ENCODE data around the gene ZNF212.
A peak's percentile ranks its signal among the peaks of the same experiment; 100 is the strongest.
"Not testable (repeated sequence)": the region's sequence is repeated elsewhere in the genome, so short reads cannot be mapped to it uniquely, and the experiment has no call there.

The ZNF212 gene

DNA sequence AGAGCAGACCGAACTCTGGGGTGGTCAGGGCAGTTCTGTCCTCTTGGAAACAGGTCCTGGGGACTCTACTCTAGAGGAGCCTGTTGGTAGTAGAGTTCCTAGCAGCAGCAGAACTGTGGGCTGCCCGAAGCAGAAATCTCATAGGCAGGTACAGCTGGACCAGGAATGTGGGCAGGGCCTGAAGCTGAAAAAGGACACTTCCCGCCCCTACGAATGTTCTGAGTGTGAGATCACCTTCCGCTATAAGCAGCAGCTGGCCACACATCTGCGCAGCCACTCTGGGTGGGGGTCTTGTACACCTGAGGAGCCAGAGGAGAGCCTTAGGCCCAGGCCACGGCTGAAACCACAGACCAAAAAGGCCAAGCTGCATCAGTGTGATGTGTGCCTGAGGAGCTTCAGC is 14.2 kb downstream of the ZNF212 start:
- no peak for DNase-seq (ENCODE audit: low read depth)

DNA sequence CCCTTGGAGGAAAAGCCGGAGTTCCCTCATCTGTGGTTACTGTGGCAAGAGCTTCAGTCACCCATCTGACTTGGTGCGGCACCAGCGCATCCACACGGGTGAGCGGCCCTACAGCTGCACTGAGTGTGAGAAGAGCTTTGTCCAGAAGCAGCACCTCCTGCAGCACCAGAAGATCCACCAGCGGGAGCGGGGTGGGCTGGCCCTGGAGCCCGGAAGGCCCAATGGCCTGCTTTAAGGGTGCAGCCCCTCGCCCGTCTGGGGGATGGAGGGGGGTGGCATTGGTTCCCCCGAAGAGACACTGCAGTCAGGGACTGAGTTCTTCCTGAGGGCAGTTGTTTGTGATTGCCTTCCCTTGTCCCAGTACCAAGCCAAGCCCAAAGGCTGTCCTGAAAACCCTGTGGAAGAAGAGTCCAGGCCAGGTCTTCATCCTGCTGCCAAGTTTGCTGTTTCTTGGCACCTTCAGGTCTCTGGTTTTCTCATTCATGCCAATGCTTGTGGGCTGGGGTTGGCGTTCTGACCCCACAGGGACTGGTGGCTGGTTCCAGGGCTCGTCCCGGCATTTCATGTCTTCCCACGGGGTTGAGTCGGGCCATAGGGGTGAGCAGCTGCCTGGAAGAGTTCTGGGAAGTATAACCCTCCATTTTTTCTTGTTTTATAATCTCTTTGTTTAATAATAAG is 14.9 kb downstream of the ZNF212 start:
- no peak for DNase-seq (ENCODE audit: low read depth)

DNA sequence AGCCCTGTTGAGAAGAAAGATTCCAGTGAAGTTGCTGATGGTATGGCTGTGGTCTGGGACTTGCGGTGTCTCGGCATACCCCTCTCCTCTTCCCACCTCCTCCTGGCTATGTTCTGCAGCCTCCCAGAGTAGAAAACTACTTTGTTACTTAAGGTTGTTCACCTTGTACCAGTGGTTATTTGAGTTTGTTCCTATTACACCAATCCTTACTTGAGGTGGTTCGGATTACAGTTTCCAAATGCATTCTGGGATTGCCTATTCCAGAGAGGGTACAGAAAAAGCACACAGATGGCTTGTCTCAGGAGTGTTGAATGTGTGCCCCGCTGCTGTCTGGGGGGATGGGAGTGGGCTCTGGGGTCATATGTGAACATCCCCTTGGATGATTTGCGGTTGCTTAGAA is 15.7 kb downstream of the ZNF212 start:
- no peak for DNase-seq (ENCODE audit: low read depth)

DNA sequence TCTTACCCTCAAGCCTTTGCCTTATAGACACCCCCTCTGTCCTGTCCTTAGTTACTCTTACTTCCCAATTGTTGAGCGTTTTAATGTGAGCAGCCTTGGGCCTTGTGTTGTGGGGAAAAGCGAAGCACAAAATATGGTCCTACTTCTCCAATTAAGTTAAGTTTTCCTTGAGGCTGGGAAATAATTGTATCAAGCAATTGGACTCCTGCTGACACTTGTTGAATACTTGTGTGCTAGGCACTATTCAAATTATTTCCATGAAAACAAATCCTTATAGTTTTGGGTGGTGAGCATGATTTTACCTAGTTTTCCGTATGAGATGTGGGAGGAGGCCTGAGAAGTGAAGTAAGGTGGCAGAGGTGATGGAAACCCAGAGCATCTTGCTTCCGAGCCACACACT is 17.1 kb downstream of the ZNF212 start:
- DNase-seq (ENCODE audit: low read depth) = no peak

DNA sequence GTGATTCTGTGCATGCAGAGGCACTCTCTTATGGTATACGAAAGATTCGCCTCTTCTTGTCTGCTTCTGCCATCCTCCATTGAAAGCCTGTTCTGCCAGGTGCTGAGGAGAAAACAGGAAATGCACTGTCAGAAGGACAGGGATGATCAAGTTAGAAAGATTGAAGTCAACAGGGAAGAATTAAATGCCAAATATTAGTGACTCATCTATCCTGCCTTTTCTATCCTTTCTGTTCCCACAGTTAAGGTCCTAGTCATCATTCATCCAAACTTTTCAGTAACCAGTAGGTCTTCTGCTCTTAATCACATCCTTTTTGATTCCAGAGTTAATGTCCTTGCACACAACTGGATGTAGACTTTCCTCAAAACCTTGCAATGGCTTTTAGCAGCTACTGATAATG is 17.7 kb downstream of the ZNF212 start:
- DNase-seq (ENCODE audit: low read depth) = no peak

DNA sequence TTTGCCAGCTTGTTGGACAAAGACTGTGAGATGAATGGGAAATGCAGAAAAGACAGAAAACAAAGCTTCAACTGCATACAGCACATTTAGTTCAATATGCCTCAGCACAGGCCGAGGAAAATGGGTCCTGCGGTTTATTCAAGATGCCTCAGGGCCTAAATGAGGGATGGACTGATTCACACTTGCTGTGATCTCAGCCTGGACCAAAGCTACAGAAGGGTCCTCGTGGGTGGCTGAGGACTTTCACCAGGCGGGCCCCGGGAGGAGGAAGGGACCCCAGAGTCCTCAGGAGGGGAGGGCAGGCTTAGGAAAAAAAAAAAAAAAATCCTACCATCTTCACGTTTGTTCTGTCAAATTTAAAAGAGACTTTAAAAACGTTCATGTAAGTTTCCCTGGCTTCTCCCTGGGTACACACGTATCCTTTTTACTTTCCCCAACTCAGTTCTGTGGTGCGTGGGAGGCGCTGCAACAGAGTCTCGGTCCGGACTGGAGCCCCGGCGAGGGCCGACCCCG is 21.9 kb downstream of the ZNF212 start:
- no peak for DNase-seq (ENCODE audit: low read depth)

DNA sequence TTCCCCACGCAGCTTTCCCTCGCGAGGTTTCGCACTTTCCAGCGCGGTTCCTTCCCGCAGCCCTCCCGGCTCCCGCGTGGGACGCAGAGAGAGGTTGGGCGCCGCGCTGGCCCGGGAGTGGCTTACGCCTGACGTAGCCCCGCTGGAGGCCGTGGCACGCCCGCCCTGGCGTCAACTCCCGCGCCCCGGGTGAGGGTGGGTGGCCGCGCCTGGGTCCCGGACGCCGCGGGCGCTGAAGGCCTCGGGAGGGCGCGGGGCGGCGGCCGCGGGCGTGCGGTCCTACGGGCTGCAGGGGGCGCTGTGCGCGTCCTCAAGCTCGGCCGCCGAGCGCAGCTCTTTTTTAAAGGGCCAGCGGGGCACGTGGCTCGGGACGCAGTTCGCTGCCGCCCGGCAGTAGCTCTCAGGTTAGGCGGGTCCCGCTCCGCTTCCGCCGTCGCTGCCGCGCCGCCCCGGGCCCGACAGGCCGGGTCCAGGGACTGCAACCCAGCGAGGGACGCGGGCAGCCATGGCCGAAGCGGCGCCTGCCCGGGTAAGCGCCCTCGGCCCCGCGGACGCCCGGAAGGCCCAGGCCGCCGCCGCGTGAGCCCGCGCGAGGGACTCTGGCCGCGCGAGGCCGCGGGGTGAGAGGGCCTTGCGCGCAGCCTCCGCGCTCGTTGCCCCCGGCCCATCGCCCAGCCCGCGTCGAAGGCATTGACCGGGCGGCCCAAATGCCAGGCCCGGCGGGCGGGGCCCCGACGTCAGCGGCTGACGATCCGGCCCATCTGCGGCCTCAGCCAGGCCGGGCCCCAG is 22.6 kb downstream of the ZNF212 start, which contains the start of gene ZNF783:
ZNF783 (plus strand) TSS at position 368 of the 789 bp plus-strand sequence; CDS start at position 506, 138 bp downstream.
- DNase-seq (ENCODE audit: low read depth) = peak; percentile 59

DNA sequence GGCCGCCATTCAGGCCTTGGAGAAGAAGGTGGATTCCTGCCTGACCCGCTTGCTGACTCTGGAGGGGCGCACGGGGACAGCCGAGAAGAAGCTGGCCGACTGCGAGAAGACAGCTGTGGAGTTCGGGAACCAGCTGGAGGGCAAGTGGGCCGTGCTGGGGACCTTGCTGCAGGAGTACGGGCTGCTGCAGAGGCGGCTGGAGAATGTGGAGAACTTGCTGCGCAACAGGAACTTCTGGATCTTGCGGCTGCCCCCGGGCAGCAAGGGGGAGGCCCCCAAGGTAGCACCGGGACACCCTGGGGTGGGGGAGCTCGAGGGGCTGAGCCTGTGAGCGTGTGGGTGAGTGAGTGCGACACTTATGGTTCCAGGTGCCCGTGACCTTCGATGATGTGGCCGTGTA is 27.0 kb downstream of the ZNF212 start:
- no peak for DNase-seq (ENCODE audit: low read depth)

DNA sequence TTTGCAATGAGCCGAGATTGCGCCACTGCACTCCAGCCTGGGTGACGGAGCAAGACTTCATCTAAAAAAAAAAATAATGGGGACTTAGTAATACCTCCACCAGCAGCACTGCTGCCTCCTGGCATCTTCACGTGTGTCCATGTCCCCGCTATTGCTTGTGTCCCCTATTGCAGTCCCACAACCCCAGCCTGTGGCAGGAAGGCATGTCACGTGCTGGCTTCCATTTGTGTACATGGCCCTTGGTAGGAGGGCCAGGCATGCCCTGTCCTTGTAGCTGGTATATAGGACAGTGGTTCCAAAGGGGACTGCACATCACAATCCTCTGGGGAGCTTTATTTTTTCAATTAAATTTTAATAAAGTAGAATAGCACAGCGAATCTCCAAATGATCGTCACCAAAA is 28.3 kb downstream of the ZNF212 start:
- DNase-seq (ENCODE audit: low read depth) = no peak

DNA sequence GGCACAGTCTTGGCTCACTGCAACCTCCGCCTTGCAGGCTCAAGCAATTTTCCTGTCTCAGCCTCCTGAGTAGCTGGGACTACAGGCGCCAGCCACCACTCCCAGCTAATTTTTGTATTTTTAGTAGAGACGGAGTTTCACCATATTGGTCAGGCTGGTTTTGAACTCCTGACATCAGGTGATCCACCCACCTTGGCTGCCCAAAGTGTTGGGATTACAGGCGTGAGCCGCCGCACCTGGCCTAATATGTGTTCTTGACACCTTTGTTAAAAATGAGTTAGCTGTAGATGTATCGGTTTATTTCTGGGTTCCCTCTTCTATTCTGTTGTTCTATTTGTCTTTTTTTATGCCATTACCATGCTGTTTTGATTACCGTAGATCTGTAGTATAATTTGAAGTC is 35.0 kb downstream of the ZNF212 start:
- not testable (repeated sequence) for DNase-seq (ENCODE audit: low read depth)

DNA sequence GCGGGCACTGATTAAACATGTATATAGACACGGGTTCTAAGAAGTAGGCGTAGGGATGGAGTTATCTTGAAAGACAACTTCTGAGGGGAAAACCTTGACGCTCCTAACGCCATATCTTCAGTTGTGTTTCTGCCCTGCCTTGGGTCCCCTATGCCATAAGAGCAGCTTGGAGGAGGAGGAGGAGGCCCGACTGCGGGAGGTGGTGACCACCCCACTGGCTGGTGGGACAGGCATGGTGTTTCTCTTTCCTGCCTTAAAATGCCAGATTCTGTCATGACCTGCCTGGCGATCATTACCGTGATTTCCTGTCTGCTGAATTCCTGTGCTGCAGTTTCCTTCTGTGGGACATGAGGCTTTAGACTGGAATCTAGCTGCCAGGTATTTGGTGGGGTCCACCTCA is 38.4 kb downstream of the ZNF212 start:
- no peak for DNase-seq (ENCODE audit: low read depth)

DNA sequence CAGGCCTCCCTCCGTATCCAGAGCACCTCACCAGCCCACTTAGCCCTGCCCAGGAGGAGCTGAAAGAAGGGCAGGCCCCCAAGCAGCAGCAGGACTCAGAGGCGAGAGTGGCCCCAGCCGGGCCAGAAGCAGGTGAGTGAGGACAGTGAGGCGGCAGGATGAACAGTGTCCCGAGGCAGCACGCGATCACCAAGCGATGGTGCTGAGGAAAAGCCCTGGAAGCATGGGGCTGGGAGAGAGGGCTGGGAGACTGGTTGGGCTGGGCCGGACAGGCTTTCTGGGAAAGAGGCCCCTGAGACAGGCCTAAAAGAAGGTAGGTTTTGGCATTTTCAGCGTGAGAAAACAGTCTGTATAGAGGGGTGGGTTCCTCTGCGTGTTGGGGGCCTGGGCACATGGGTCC is 38.9 kb downstream of the ZNF212 start:
- no peak for DNase-seq (ENCODE audit: low read depth)

DNA sequence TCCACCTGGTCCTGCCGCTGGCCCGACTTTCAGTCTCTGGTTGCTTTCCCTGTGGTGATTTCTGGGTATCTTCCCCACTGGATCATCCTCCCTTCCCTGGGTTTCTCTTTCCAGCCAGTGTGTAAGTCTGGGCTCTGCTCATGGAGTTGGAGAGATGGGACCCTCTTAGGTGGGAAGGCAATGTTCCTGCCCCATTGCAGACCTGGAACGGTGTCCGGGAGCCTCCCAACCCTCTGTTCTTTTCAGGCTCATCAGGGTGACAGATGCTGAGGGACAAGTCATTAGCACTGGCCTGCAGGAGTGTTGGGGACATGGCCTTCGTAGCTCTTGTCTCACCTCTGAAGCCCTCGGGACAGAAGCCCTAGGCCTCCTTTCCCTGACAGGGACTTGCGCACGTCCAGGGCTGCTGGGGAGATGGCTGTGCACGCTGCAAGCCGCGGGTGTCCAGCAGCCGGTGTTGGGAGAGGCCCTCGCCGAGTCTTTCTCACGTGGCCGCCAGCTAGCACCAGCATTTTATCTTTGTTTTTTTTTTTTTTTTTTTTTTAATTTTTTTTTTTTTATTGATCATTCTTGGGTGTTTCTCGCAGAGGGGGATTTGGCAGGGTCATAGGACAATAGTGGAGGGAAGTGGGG is 39.8 kb downstream of the ZNF212 start:
- no peak for DNase-seq (ENCODE audit: low read depth)

DNA sequence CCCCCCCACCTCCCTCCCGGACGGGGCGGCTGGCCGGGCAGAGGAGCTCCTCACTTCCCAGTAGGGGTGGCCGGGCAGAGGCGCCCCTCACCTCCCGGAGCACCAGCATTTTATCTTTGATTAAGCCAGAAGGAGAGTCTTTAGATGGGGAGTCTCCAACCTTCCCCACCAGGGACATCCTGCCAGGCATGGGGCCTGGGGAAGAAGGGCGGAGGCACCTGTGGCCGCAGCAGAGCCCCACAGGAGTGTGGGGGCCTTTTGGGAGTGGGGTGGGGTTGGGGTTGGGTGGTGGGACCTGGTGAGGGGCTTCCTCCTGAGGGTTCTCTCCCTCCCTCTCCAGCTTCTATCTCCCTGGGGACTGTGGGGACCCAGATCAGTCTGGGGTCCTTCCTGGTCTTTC is 40.7 kb downstream of the ZNF212 start:
- no peak for DNase-seq (ENCODE audit: low read depth)

DNA sequence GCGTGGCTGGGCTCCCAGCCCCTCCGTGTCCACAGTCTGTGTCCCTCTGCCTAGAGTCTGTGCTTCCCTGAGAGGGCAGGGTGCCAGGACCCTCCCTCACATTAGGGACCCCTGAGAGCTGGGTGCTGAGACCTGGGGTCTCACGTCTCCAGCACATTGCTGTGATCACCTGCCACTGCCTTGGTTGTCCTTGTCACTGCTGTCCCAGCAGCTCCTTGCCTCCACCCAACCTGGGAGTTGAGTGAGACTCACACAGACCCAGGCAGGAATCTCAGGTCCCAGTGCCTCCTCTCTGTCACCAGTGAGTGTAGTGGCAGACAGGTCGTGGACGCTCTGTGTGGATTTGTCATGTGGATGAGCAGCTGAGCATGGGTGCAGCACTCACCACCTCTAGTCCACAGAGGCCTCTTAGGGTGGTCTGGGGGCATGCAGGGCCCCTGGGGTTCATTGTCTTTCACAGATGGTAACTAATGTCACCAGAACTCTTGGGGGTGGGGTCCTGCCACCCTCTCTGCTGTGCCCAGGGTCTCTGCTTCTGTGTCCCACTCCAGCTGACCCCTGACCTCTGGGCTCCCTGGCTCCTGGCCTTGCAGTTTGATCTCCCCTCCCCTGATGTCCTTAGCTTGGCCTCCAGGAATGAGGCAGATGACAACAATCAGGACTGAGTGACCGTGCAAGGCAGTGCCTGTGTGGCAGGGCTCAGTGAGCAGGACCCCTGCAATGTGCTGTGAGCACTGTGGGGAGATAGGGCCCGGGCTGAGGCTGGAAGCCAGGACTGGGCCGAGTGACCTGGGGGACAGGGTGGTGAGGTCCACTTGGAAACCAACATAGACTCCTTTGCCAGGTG is 41.4 kb downstream of the ZNF212 start:
- DNase-seq (ENCODE audit: low read depth) = no peak

DNA sequence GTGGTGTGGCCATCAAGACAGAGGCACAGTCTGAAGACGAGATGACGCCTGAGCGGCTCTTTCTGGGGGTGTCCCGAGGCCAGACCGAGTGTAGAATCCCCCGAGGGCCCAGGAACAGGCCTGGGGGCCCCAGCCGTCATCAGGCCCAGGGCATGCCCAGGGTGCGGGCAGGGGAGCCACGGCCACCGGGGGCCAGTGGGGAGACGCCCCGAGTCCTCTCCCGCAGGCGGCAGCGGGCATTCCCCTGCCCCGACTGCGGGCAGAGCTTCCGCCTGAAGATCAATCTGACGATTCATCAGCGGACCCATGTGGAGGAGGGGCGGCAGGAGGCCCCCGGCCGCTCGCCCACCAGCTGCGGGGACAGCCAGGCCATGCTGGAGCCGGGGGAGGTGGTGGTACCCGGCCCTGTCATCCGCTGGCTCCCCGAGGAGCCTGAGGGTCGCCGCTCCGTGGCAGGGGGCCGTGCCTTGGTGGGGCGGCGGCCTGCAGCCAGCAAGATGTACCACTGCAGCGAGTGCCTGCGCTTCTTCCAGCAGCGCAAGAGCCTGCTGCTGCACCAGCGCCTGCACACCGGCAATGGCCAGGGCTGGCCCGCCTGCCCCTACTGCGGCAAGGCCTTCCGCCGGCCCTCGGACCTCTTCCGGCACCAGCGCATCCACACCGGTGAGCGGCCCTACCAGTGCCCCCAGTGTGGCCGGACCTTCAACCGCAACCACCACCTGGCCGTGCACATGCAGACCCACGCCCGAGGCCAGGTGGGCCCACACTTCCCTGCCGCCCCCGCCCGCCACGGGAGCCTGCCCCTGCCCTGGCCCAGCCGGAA is 42.3 kb downstream of the ZNF212 start:
- no peak for DNase-seq (ENCODE audit: low read depth)

DNA sequence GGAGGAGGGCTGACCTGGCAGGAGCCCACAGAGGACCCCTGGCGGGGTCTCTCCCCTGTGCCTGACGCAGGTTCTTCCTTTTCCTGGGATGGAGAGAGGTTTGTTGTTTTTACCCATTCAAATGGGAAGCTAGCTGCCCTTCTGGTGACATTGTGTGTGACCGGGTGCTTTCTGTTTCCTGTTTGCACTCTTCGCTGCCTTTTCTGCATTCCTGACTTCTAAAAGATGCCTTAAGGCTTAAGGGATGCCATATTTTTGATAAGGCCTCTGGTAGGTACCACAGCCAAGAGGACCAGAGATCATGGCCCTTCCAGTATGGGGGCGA is 42.8 kb downstream of the ZNF212 start:
- DNase-seq (ENCODE audit: low read depth) = no peak

DNA sequence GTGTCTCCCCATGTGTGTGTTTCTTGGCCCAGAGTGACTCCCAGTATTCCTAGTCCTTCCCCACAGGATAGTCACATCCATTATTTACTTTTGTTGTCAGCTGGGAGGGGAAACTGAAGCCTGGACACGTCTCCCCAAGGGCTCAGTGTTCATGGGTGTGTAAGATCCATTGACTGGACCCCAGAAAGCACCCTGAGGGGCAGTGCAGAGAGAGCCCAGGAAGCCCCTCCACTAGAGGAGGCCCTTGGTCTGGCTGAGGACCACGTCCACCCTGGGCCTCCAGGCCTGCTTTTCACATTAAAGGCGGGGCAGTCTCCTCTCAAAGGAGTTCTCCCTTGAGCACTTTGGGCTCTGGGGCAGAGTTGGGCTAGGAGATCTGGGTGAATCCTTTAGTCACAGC is 43.9 kb downstream of the ZNF212 start:
- DNase-seq (ENCODE audit: low read depth) = no peak

DNA sequence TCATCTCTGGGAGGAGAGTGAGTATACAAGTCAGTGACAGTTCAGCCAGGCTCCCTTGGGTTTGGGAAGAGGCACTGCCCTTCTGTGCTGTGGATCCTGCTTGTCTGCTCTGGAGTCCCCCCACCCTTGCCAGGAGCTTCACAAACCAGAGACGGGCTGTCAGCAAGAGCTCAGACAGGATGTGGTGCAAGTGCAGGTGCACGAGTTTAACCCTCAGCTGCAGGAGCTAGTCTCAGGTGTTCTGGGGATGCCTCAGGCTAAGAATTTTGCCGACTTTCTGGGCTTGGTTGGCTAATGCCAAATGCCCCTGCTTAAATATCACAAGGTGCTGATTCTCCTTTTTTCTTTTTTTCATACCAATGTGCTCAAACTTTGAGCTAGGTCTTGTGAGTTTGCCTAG is 44.9 kb downstream of the ZNF212 start:
- DNase-seq (ENCODE audit: low read depth) = no peak

DNA sequence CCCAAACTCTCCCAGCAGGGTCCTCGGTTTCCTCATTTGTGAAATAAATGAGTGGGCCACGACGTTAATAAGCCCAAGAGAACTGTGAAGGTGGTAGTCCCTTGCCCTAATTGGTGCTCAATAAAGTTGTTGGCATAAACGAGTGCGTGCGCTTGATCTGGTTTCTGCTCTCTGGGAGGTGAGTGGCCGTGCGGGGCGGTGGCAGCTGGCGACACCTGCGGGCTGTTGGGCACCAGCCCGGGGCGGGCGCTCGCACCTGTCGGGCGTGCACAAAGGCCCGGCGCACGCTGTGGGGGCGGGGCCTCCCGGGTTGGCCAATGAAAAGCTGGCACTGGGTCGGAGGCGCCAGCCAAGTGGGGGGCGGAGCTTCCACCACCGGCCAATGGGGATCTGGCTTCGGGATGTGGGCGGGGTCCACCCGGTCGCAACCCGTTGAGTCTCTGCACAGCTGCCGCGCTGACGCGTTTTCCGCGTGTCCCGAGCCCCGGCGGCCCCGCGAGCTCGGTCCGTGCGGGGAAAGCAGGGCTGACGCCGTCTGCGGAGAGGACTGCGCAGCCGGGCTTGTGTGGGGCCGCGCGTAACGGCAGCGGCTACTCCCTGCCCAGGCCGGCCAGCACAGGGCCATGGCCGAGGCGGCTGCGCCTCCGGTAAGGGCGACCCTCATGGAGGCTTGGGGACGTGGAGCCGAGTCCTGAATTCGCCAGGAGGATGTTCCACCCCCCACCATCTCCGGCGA is 45.6 kb downstream of the ZNF212 start:
- no peak for DNase-seq (ENCODE audit: low read depth)

DNA sequence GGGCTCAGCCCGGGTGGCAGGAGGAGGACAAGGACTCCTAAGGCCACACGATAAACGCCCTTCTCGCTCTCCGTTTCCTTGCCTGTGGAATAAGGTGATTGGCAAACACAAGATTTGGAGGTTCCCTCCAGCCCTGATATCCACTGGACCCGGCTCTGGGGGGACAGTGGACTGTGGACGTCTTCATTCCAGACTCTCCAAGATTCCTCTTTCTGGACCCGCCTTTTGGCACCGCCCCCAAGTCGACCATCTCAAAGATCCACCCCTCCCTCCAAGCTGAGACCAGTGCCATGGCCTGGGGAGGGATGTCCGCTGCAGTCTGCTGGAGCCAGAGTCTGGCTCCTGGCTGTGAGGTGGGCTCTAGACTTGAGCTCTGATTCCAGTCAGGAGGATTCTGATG is 46.2 kb downstream of the ZNF212 start:
- DNase-seq (ENCODE audit: low read depth) = no peak

All from HS-27A (cell line).